Measurements from ENCODE around the gene WDFY4. TPM values are rescaled to one million over a fixed set of nuclear protein-coding genes. Genes with fewer than 3 reads are reported as not detected.

Gene WDFY4
- total RNA-seq (ENCODE audit: low replicate concordance) = not detected in 2 replicates

GRCh38 chr10:48684792-48685623 lies at the start of gene WDFY4:
Gene WDFY4, plus strand, starts transcription at chr10:48684873. Its CDS starts 24,860 bp downstream, at chr10:48709733.
- Histone ChIP-seq H3K4me1 (no peaks in the 10 kb centered on the region), H3K27ac (no peak within 1 kb of the TSS), H3K9me3 (ENCODE audit: low read depth) (peaks cover 6% of the 10 kb centered on the region), H3K36me3 (no peaks in the 10 kb centered on the region), H3K27me3 (no peaks in the 10 kb centered on the region), H3F3A (ENCODE audit: low read depth) (no peaks in the 10 kb centered on the region), H3K4me3 (no peak within 1 kb of the TSS), H3K4me2 (no peak within 1 kb of the TSS), H4K20me1 (ENCODE audit: low read depth) (no peaks in the 10 kb centered on the region), H3K79me2 (ENCODE audit: low read depth) (no peaks in the 10 kb centered on the region), H3K9ac (no peak within 1 kb of the TSS), H2AFZ (replicated peaks) (no peak within 1 kb of the TSS)
- H3K27me3 Mint-ChIP-seq (ENCODE audit: insufficient read depth, low read depth) = peaks cover 2% of the 10 kb centered on the region
- DNase-seq (ENCODE audit: low spot score) = no peak
- peaks cover 7% of the 10 kb centered on the region for H3K4me1 Mint-ChIP-seq
- peak within 1 kb of the TSS; percentile 90 for H3K27ac Mint-ChIP-seq
- H3K4me3 Mint-ChIP-seq = no peak within 1 kb of the TSS
- no peaks in the 10 kb centered on the region for H3K36me3 Mint-ChIP-seq
- H3K9me3 Mint-ChIP-seq = no peaks in the 10 kb centered on the region
- TF ChIP-seq, protein P1, sequence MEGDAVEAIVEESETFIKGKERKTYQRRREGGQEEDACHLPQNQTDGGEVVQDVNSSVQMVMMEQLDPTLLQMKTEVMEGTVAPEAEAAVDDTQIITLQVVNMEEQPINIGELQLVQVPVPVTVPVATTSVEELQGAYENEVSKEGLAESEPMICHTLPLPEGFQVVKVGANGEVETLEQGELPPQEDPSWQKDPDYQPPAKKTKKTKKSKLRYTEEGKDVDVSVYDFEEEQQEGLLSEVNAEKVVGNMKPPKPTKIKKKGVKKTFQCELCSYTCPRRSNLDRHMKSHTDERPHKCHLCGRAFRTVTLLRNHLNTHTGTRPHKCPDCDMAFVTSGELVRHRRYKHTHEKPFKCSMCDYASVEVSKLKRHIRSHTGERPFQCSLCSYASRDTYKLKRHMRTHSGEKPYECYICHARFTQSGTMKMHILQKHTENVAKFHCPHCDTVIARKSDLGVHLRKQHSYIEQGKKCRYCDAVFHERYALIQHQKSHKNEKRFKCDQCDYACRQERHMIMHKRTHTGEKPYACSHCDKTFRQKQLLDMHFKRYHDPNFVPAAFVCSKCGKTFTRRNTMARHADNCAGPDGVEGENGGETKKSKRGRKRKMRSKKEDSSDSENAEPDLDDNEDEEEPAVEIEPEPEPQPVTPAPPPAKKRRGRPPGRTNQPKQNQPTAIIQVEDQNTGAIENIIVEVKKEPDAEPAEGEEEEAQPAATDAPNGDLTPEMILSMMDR (IDR thresholded peaks at IDR 0.05) = no peak
- no peak for TF ChIP-seq EZH2 (IDR thresholded peaks at IDR 0.05)
- TF ChIP-seq EZH2phosphoT487 (IDR thresholded peaks at IDR 0.05) = no peak

GRCh38 chr10:48634984-48635557 lies 49.6 kb upstream of the WDFY4 start:
- Histone ChIP-seq H3K9me3 (ENCODE audit: low read depth) (no peaks in the 10 kb centered on the region), H3K27ac (no peak overlapping the region), H3K4me2 (no peak overlapping the region)

DNA sequence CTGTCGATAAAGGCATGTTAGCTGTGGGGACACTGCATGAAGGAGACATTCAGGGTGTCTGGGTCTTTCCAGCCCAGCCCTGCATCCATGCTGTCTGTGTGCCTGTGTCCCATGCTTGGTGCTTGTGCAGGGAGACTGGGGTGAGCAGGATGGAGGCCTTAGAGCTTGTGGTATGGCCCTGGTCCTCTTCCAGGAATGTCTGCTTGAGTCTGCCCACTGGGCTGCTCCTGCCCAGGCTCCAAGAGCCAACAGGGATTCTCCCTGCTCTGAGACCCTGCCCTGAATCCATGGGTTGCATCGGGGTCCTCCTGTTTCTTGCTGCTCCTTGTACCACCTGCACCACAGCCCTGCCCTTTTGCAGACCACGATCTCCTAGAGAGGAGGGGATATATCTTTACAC lies 48.4 kb upstream of the WDFY4 start:
- Histone ChIP-seq H3K4me3 (no peak overlapping the region), H4K20me1 (ENCODE audit: low read depth) (no peaks in the 10 kb centered on the region), H3K9me3 (ENCODE audit: low read depth) (no peaks in the 10 kb centered on the region), H3K9ac (no peak overlapping the region), H3K4me1 (no peaks in the 10 kb centered on the region), H3K4me2 (no peak overlapping the region), H3F3A (ENCODE audit: low read depth) (no peaks in the 10 kb centered on the region), H2AFZ (replicated peaks) (no peak overlapping the region), H3K27me3 (no peaks in the 10 kb centered on the region), H3K36me3 (no peaks in the 10 kb centered on the region), H3K27ac (no peak overlapping the region), H3K79me2 (ENCODE audit: low read depth) (no peaks in the 10 kb centered on the region)
- Mint-ChIP-seq H3K4me3 (no peak overlapping the region), H3K4me1 (no peaks in the 10 kb centered on the region), H3K9me3 (peaks cover 6% of the 10 kb centered on the region), H3K36me3 (no peaks in the 10 kb centered on the region), H3K27ac (no peak overlapping the region), H3K27me3 (ENCODE audit: insufficient read depth, low read depth) (no peaks in the 10 kb centered on the region)
- no peak for TF ChIP-seq EZH2phosphoT487 (IDR thresholded peaks at IDR 0.05)
- TF ChIP-seq, protein P1 (IDR thresholded peaks at IDR 0.05) = no peak
- no peak for TF ChIP-seq EZH2 (IDR thresholded peaks at IDR 0.05)
- DNase-seq (ENCODE audit: low spot score) = no peak

More at GRCh38 chr10:48634984-48635557, 49.6 kb upstream of the WDFY4 start:
- no peaks in the 10 kb centered on the region for H3K4me1 ChIP-seq
- no peaks in the 10 kb centered on the region for H3F3A ChIP-seq (ENCODE audit: low read depth)
- Mint-ChIP-seq H3K9me3 (peaks cover 2% of the 10 kb centered on the region), H3K27me3 (ENCODE audit: insufficient read depth, low read depth) (no peaks in the 10 kb centered on the region), H3K4me1 (no peaks in the 10 kb centered on the region), H3K27ac (no peak overlapping the region), H3K4me3 (no peak overlapping the region), H3K36me3 (no peaks in the 10 kb centered on the region)
- H3K27me3 ChIP-seq = no peaks in the 10 kb centered on the region
- H4K20me1 ChIP-seq (ENCODE audit: low read depth) = no peaks in the 10 kb centered on the region
- no peak overlapping the region for H3K4me3 ChIP-seq
- H2AFZ ChIP-seq (replicated peaks) = no peak overlapping the region
- TF ChIP-seq EZH2 (IDR thresholded peaks at IDR 0.05) (no peak), EZH2phosphoT487 (IDR thresholded peaks at IDR 0.05) (no peak)
- TF ChIP-seq, protein P1 (IDR thresholded peaks at IDR 0.05) = no peak
- no peaks in the 10 kb centered on the region for H3K36me3 ChIP-seq
- H3K9ac ChIP-seq = no peak overlapping the region
- H3K79me2 ChIP-seq (ENCODE audit: low read depth) = no peaks in the 10 kb centered on the region
- no peak for DNase-seq (ENCODE audit: low spot score)
